Body of pancreas (tissue), 4 donors: ENCODE measurements around the gene ATXN7.
A peak's percentile ranks its signal among the peaks of the same experiment; 100 is the strongest.

ENCODE experiments used
- CTCF ChIP-seq, 7 experiments: fragments of 450-650 bp in 4 of 7; fragments of 200-600 bp in 3 of 7; sonication (generic) in 3 of 7; IDR thresholded peaks; one replicate each; pipeline ENCODE4 v1.5.1; 2016 to 2019; ENCODE audit warnings: antibody characterized with exemption in 7 of 7
- POLR2A ChIP-seq, 3 donors: fragments of 450-650 bp; IDR thresholded peaks; one replicate each; pipeline ENCODE4 v1.6.1; 2016; ENCODE audit warnings: antibody characterized with exemption in 3 of 3, mild to moderate bottlenecking in 2 of 3

- TF ChIP-seq POLR2A (IDR thresholded peaks at IDR 0.05): peak in 2 of 3 donors; percentile 25 to 30
- TF ChIP-seq CTCF (IDR thresholded peaks at IDR 0.05): peak in 5 of 7 experiments; percentile 9 to 56 (median 39)
Measured at GRCh38 chr3:63914312-63914711, 50.6 kb downstream of the ATXN7 start.
